Measurements from ENCODE around the gene MGAT4C.
"Not testable (repeated sequence)": the region's sequence is repeated elsewhere in the genome, so short reads cannot be mapped to it uniquely, and the experiment has no call there.

MGAT4C gene

GRCh38 chr12:86256163-86256562, at the start of gene MGAT4C:
MGAT4C (minus strand) TSS chr12:86256391.
- peak; percentile 19 for DNase-seq

- DNase-seq: not testable (repeated sequence)
These were observed 40.2 kb upstream of the MGAT4C start for GRCh38 chr12:86296396-86296795.

- no peak for DNase-seq
These were observed 37.6 kb upstream of the MGAT4C start for GRCh38 chr12:86293682-86294240.

GRCh38 chr12:86292480-86292879, 36.3 kb upstream of the MGAT4C start:
- DNase-seq: no peak

- DNase-seq: no peak
These were observed 34.4 kb upstream of the MGAT4C start for GRCh38 chr12:86290615-86291014.

- DNase-seq: no peak
These were observed 29.9 kb upstream of the MGAT4C start for GRCh38 chr12:86286119-86286518.

- DNase-seq: no peak
These were observed 27.4 kb upstream of the MGAT4C start for GRCh38 chr12:86283620-86284019.

GRCh38 chr12:86275356-86275755, 19.2 kb upstream of the MGAT4C start:
- DNase-seq: no peak

GRCh38 chr12:86265329-86265695, 9.1 kb upstream of the MGAT4C start:
- no peak for DNase-seq

GRCh38 chr12:86264451-86265328, 8.5 kb upstream of the MGAT4C start:
- no peak for DNase-seq

GRCh38 chr12:86261578-86261977, 5.4 kb upstream of the MGAT4C start:
- DNase-seq: no peak

- DNase-seq: no peak
These were observed 5.0 kb upstream of the MGAT4C start for GRCh38 chr12:86261142-86261541.

GRCh38 chr12:86260183-86260582, 4.0 kb upstream of the MGAT4C start:
- DNase-seq: no peak

GRCh38 chr12:86257134-86257533, 943 bp upstream of the MGAT4C start:
- no peak for DNase-seq

GRCh38 chr12:86254399-86255107, 1.6 kb downstream of the MGAT4C start:
- no peak for DNase-seq

- no peak for DNase-seq
These were observed 6.3 kb downstream of the MGAT4C start for GRCh38 chr12:86249851-86250250.

- no peak for DNase-seq
These were observed 6.9 kb downstream of the MGAT4C start for GRCh38 chr12:86249276-86249675.

- DNase-seq: no peak
These were observed 8.3 kb downstream of the MGAT4C start for GRCh38 chr12:86247871-86248270.

- no peak for DNase-seq
These were observed 14.6 kb downstream of the MGAT4C start for GRCh38 chr12:86241600-86241999.

- DNase-seq: no peak
These were observed 21.8 kb downstream of the MGAT4C start for GRCh38 chr12:86234316-86234855.

GRCh38 chr12:86233126-86233525, 23.1 kb downstream of the MGAT4C start:
- no peak for DNase-seq

- DNase-seq: no peak
These were observed 25.6 kb downstream of the MGAT4C start for GRCh38 chr12:86230516-86231146.

- no peak for DNase-seq
These were observed 26.4 kb downstream of the MGAT4C start for GRCh38 chr12:86229772-86230171.
